ENCODE data around the gene MAML3. TPM values are rescaled to one million over a fixed set of nuclear protein-coding genes. Genes with fewer than 3 reads are reported as not detected.

The MAML3 gene
- total and polyA plus RNA-seq, 2 donors, result 4.3 to 5.2 TPM

GRCh38 chr4:139721789-139722188 is 432.2 kb downstream of the MAML3 start:
- DNase-seq (ENCODE audit: low read depth in 6 of 9, low spot score in 9 of 9), result no peak
- 85% methylated on average over 4 of the region's 4 CpGs for WGBS
- no peaks in the 10 kb centered on the region for H3K27me3 ChIP-seq (ENCODE audit: control insufficient read depth in 2 of 2, insufficient read depth in 1 of 2, low read length in 1 of 2)
- H3K4me3 ChIP-seq (ENCODE audit: low read length in 2 of 2), result no peak overlapping the region
- H3K9me3 ChIP-seq (ENCODE audit: control insufficient read depth in 2 of 2, insufficient read depth in 1 of 2, low read length in 1 of 2), result no peaks in the 10 kb centered on the region
- H3K36me3 ChIP-seq (ENCODE audit: control insufficient read depth in 2 of 2, insufficient read depth in 2 of 2, low read length in 1 of 2), result peaks cover 17 to 36% of the 10 kb centered on the region in 2 donors
- H3K4me1 ChIP-seq (ENCODE audit: control insufficient read depth in 2 of 2, insufficient read depth in 2 of 2, low read length in 2 of 2), result no peaks in the 10 kb centered on the region
- H3K27ac ChIP-seq (ENCODE audit: low read depth in 1 of 2, low read length in 1 of 2), result no peak overlapping the region

DNA sequence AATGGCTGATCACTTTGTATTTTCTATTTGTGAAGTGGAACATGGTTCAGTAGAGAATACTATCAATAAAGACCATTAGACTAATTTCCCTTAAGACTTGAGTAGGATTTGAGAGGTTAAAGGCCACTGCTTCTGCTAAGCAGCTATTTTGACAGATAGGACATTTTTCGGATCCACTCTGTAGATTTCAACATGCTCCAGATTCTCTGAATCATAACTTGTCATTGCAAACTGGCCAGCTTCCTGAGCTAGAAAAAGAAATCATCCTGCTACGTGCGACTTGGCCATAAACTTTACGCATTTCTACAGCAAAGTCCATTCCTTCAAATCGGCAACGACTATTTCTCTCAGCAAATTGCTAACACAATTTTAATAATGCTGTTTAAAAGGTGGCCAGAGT is 433.2 kb downstream of the MAML3 start:
- Histone ChIP-seq H3K9me3 (ENCODE audit: control insufficient read depth in 2 of 2, insufficient read depth in 1 of 2, low read length in 1 of 2) (no peaks in the 10 kb centered on the region), H3K4me3 (ENCODE audit: low read length in 2 of 2) (no peak overlapping the region), H3K36me3 (ENCODE audit: control insufficient read depth in 2 of 2, insufficient read depth in 2 of 2, low read length in 1 of 2) (peaks cover 17 to 33% of the 10 kb centered on the region in 2 donors), H3K27ac (ENCODE audit: low read depth in 1 of 2, low read length in 1 of 2) (no peak overlapping the region), H3K4me1 (ENCODE audit: control insufficient read depth in 2 of 2, insufficient read depth in 2 of 2, low read length in 2 of 2) (no peaks in the 10 kb centered on the region), H3K27me3 (ENCODE audit: control insufficient read depth in 2 of 2, insufficient read depth in 1 of 2, low read length in 1 of 2) (no peaks in the 10 kb centered on the region)
- DNase-seq (ENCODE audit: low read depth in 6 of 9, low spot score in 9 of 9), result no peak
- WGBS, result 91% methylated on average over 6 of the region's 6 CpGs

DNA sequence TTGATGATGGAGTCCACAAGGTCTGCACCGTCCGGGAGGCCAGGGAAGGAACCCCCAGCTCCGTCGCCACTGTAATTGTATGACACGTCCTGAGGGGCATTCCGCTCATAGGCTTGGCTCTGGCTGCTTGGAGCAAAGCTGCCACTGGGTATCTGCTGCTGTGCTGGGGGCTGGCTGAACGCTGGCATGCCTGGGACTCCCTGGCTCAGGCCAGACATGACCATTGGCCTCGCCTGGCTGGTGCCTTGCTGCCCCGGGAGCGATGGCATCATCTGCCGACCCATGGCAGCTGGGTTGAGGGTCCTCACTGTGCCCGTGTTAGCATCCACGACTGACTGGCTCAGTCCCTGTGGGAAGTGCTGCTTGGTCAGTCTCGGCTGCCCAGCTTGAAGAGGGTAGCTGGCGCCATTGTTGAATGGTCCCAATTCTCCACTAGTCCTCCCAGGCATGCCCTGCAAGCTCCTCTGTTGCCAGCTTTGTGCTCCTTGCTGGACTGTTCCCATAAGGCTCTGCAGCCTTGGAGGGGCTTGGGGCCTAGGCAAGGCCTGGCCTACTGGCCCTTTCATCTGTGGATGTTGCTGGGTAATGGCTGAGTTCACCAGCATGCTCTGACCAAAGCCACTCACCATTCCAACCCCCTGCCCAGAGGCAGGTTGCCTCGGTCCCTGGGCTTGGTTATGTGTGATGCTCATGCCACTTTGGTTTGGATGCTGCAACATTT is 434.4 kb downstream of the MAML3 start:
- no peaks in the 10 kb centered on the region for H3K4me1 ChIP-seq (ENCODE audit: control insufficient read depth in 2 of 2, insufficient read depth in 2 of 2, low read length in 2 of 2)
- DNase-seq (ENCODE audit: low read depth in 6 of 9, low spot score in 9 of 9), result no peak

GRCh38 chr4:139718833-139719232 is 435.2 kb downstream of the MAML3 start:
- Histone ChIP-seq H3K27ac (ENCODE audit: low read depth in 1 of 2, low read length in 1 of 2) (no peak overlapping the region), H3K27me3 (ENCODE audit: control insufficient read depth in 2 of 2, insufficient read depth in 1 of 2, low read length in 1 of 2) (no peaks in the 10 kb centered on the region), H3K4me3 (ENCODE audit: low read length in 2 of 2) (no peak overlapping the region), H3K9me3 (ENCODE audit: control insufficient read depth in 2 of 2, insufficient read depth in 1 of 2, low read length in 1 of 2) (no peaks in the 10 kb centered on the region), H3K4me1 (ENCODE audit: control insufficient read depth in 2 of 2, insufficient read depth in 2 of 2, low read length in 2 of 2) (no peaks in the 10 kb centered on the region), H3K36me3 (ENCODE audit: control insufficient read depth in 2 of 2, insufficient read depth in 2 of 2, low read length in 1 of 2) (peaks cover 17 to 24% of the 10 kb centered on the region in 2 donors)
- DNase-seq (ENCODE audit: low read depth in 6 of 9, low spot score in 9 of 9), result no peak
- WGBS, result 95% methylated on average over 10 of the region's 10 CpGs

More for the DNA sequence above, 434.4 kb downstream of the MAML3 start:
- H3K4me3 ChIP-seq (ENCODE audit: low read length in 2 of 2), result no peak overlapping the region
- H3K27me3 ChIP-seq (ENCODE audit: control insufficient read depth in 2 of 2, insufficient read depth in 1 of 2, low read length in 1 of 2), result no peaks in the 10 kb centered on the region
- WGBS, result 97% methylated on average over 16 of the region's 16 CpGs
- no peaks in the 10 kb centered on the region for H3K9me3 ChIP-seq (ENCODE audit: control insufficient read depth in 2 of 2, insufficient read depth in 1 of 2, low read length in 1 of 2)
- H3K36me3 ChIP-seq (ENCODE audit: control insufficient read depth in 2 of 2, insufficient read depth in 2 of 2, low read length in 1 of 2), result peaks cover 17 to 27% of the 10 kb centered on the region in 2 donors
- no peak overlapping the region for H3K27ac ChIP-seq (ENCODE audit: low read depth in 1 of 2, low read length in 1 of 2)

DNA sequence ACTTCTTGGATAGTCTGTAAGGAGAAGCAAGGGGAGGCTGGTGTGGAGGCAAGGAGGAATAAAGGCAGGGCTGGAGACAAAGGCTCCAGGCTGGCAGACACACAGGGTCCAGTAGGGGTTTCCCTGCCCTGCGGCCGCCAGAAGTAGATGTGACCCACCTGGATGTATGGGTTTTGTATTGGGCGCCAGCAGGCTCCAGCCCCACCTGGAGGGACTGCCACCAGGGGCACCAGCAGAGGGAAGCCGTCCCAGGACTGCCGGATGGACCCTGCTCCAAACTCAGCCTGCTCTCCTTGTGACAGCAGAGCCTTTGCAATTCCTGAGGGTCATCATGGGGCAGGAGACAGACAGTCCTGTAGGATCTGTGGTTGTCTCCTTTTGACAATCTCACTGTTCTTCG is 435.6 kb downstream of the MAML3 start:
- no peaks in the 10 kb centered on the region for H3K27me3 ChIP-seq (ENCODE audit: control insufficient read depth in 2 of 2, insufficient read depth in 1 of 2, low read length in 1 of 2)
- 97% methylated on average over 6 of the region's 6 CpGs for WGBS
- no peak overlapping the region for H3K4me3 ChIP-seq (ENCODE audit: low read length in 2 of 2)
- no peaks in the 10 kb centered on the region for H3K9me3 ChIP-seq (ENCODE audit: control insufficient read depth in 2 of 2, insufficient read depth in 1 of 2, low read length in 1 of 2)
- DNase-seq (ENCODE audit: low read depth in 6 of 9, low spot score in 9 of 9), result no peak
- peaks cover 17 to 24% of the 10 kb centered on the region in 2 donors for H3K36me3 ChIP-seq (ENCODE audit: control insufficient read depth in 2 of 2, insufficient read depth in 2 of 2, low read length in 1 of 2)
- H3K27ac ChIP-seq (ENCODE audit: low read depth in 1 of 2, low read length in 1 of 2), result no peak overlapping the region
- no peaks in the 10 kb centered on the region for H3K4me1 ChIP-seq (ENCODE audit: control insufficient read depth in 2 of 2, insufficient read depth in 2 of 2, low read length in 2 of 2)

- no peak overlapping the region for H3K4me3 ChIP-seq (ENCODE audit: low read length in 2 of 2)
- no peaks in the 10 kb centered on the region for H3K27me3 ChIP-seq (ENCODE audit: control insufficient read depth in 2 of 2, insufficient read depth in 1 of 2, low read length in 1 of 2)
- DNase-seq (ENCODE audit: low read depth in 6 of 9, low spot score in 9 of 9), result no peak
- WGBS, result 97% methylated on average over 9 of the region's 9 CpGs
- H3K36me3 ChIP-seq (ENCODE audit: control insufficient read depth in 2 of 2, insufficient read depth in 2 of 2, low read length in 1 of 2), result peaks cover 17 to 24% of the 10 kb centered on the region in 2 donors
- no peak overlapping the region for H3K27ac ChIP-seq (ENCODE audit: low read depth in 1 of 2, low read length in 1 of 2)
- no peaks in the 10 kb centered on the region for H3K4me1 ChIP-seq (ENCODE audit: control insufficient read depth in 2 of 2, insufficient read depth in 2 of 2, low read length in 2 of 2)
- H3K9me3 ChIP-seq (ENCODE audit: control insufficient read depth in 2 of 2, insufficient read depth in 1 of 2, low read length in 1 of 2), result no peaks in the 10 kb centered on the region
Observed at GRCh38 chr4:139715746-139716391, 438.1 kb downstream of the MAML3 start.

DNA sequence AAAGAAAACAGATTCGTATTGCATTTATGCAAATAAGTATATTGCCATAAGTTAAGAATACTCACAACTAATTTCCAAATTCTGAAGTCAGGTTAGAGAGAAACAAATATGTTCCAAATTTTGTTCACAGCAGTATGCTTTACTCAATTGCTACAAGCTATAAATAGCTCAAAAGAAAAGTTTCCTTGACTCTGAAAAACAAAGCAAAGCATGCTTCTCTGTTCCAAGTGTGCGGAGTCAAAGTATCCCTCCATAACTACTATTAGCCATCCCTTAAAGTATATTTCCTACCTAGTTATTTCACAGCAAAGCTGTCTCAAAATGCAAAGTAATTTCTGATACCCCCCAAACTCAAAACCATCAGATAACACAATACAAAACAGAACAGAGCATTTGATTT is 441.1 kb downstream of the MAML3 start:
- no peaks in the 10 kb centered on the region for H3K27me3 ChIP-seq (ENCODE audit: control insufficient read depth in 2 of 2, insufficient read depth in 1 of 2, low read length in 1 of 2)
- DNase-seq (ENCODE audit: low read depth in 6 of 9, low spot score in 9 of 9), result no peak
- H3K27ac ChIP-seq (ENCODE audit: low read depth in 1 of 2, low read length in 1 of 2), result no peak overlapping the region
- no peak overlapping the region for H3K4me3 ChIP-seq (ENCODE audit: low read length in 2 of 2)
- peaks cover 0 to 6% of the 10 kb centered on the region in 2 donors for H3K36me3 ChIP-seq (ENCODE audit: control insufficient read depth in 2 of 2, insufficient read depth in 2 of 2, low read length in 1 of 2)
- H3K4me1 ChIP-seq (ENCODE audit: control insufficient read depth in 2 of 2, insufficient read depth in 2 of 2, low read length in 2 of 2), result no peaks in the 10 kb centered on the region
- WGBS, result over 99% methylated on average over 2 of the region's 2 CpGs
- peaks cover 0 to 4% of the 10 kb centered on the region in 2 donors for H3K9me3 ChIP-seq (ENCODE audit: control insufficient read depth in 2 of 2, insufficient read depth in 1 of 2, low read length in 1 of 2)

- H3K4me1 ChIP-seq (ENCODE audit: control insufficient read depth in 2 of 2, insufficient read depth in 2 of 2, low read length in 2 of 2), result no peaks in the 10 kb centered on the region
- H3K27ac ChIP-seq (ENCODE audit: low read depth in 1 of 2, low read length in 1 of 2), result no peak overlapping the region
- no peak overlapping the region for H3K4me3 ChIP-seq (ENCODE audit: low read length in 2 of 2)
- no peaks in the 10 kb centered on the region for H3K27me3 ChIP-seq (ENCODE audit: control insufficient read depth in 2 of 2, insufficient read depth in 1 of 2, low read length in 1 of 2)
- peaks cover 0 to 4% of the 10 kb centered on the region in 2 donors for H3K36me3 ChIP-seq (ENCODE audit: control insufficient read depth in 2 of 2, insufficient read depth in 2 of 2, low read length in 1 of 2)
- DNase-seq (ENCODE audit: low read depth in 6 of 9, low spot score in 9 of 9), result no peak
- 98% methylated on average over 4 of the region's 4 CpGs for WGBS
- H3K9me3 ChIP-seq (ENCODE audit: control insufficient read depth in 2 of 2, insufficient read depth in 1 of 2, low read length in 1 of 2), result peaks cover 0 to 4% of the 10 kb centered on the region in 2 donors
Observed at GRCh38 chr4:139711461-139711860, 442.5 kb downstream of the MAML3 start.

DNA sequence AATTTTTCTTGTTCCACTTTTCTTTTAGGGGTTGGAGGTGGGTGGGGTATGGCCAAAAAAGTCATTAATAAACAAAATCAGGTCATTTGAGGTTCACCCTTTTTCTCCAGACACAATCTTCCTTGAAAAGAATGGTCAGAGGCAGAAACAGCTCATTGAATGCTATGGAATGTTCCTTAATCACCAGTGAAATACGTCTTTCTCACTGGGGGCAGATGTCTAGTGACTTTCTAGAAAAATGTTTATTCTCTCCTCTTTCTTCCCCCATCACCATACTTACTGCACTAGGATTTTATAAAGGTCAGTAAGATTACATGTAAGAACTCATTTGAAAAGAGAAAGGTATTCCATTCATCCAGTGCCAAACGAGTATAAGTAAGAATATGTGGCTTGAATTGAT is 443.9 kb downstream of the MAML3 start:
- DNase-seq (ENCODE audit: low read depth in 6 of 9, low spot score in 9 of 9), result no peak
- Histone ChIP-seq H3K9me3 (ENCODE audit: control insufficient read depth in 2 of 2, insufficient read depth in 1 of 2, low read length in 1 of 2) (peaks cover 0 to 4% of the 10 kb centered on the region in 2 donors), H3K36me3 (ENCODE audit: control insufficient read depth in 2 of 2, insufficient read depth in 2 of 2, low read length in 1 of 2) (peaks cover 0 to 4% of the 10 kb centered on the region in 2 donors), H3K4me3 (ENCODE audit: low read length in 2 of 2) (no peak overlapping the region), H3K27me3 (ENCODE audit: control insufficient read depth in 2 of 2, insufficient read depth in 1 of 2, low read length in 1 of 2) (no peaks in the 10 kb centered on the region), H3K27ac (ENCODE audit: low read depth in 1 of 2, low read length in 1 of 2) (no peak overlapping the region), H3K4me1 (ENCODE audit: control insufficient read depth in 2 of 2, insufficient read depth in 2 of 2, low read length in 2 of 2) (no peaks in the 10 kb centered on the region)
- 98% methylated on average over 2 of the region's 2 CpGs for WGBS
